GM18909 (cell line): ENCODE data around the gene ASPSCR1.

Experiments
- ATAC-seq: cut with Tn5 transposase; IDR thresholded peaks from one replicate; pipeline ENCODE4 v1.9.1; 2021; ENCODE audit warnings: mild to moderate bottlenecking; ENCODE audit not compliant: unreplicated experiment, poor library complexity

The ASPSCR1 gene

DNA sequence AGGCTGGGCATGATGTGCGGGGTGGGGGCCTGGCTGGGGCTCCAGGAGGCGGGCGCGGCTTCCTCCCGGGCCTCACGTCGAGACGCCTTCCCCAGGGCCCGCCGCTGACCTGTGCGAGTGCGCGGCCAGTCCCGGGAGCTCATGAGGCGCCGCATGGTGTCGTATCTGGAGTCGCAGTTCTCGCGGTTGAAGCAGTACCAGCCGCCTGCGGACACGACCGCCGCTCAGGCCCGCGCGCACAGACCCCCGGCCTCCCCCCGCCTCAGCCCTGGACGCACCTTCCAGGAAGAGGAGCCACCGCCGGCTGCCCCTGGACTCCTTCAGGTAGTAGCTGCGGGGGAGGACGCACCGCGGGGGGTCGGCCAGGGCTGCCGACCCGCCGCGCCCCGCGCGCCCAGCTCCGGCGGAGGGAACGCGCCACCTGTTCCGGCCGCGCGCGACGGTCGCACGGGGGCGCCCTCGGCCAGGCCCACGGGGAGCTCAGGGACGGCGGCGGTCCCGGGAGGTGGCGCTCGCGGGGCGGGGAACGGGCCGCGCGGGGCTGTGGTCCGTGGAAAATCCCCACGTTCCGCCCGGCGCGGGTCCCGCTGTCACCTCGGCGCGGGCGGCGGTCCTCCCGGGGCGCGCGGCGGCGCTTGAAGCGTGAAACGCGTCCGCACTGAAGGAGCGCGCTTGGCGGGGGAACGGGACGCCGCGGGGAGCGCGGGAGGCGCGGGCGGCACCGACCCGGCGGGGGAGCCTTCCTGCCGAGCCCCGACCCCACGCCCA, 17.9 kb upstream of the ASPSCR1 start:
- ATAC-seq: peak; percentile 54

DNA sequence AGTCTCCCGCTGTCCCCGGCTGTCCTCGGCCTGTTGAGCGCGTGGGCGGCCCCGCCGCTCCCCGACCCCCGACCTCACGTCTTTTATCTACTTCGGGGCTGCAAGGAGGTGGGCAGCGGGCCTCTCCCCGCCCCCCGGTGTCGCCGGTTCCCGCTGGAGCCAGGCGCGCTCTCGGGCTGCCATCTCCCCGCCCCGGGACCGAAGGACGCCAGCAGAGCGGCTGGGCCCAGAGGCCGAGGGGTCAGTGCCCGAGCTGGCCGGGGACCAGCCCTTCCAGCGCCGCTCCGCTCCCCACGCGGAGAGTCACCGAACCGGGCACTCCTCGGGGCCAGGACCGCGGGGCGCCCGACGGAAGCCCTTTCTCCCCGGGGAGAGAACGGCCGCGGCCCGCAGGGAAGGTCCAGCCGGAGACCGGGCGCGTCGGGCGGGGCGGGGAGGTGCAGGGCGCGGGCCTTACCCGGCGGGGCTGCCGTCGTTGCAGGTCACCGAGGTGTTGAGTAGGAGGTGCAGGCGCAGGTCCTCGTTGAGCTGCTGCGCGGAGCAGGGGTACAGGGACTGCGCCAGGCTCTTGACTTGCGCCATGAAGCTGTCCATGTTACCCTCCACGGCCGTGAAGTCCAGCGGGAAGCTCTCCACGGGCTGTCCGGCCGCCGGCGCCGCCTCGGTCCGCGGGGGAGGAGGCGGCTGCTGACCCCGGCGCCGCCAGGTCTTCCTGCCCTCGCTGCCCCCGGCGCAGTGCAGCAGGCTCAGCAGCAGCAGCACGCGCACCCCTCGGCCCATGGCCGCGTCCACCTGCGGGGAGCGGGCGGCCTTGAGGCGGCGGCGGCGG, 17.1 kb upstream of the ASPSCR1 start:
- ATAC-seq: no peak

DNA sequence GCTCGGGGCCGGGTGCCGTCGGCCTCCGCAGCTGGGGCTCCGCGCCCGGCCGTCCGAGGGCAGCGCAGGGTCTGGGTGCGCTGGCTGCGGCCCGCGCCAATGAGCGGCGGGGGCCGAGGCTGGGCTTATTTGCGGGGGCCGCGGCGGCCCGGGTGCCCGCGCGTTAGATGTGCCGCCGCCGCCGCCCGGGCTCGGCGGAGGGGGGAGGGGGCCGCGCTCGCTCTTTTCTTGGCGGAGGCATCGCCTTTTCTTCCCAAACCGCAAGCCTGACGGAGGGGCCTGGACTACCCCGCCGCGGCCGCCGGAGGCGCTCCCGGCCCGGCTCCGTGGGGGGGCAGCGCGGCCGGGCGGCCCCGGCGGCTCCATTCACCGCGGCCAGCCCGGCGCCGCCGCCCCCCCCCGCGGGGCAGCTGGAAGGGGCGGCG, 16.3 kb upstream of the ASPSCR1 start, which contains the start of gene NOTUM:
NOTUM (minus strand) TSS at position 101 of the 425 bp plus-strand sequence. CDS start 278 bp downstream, outside the sequence.
- ATAC-seq: no peak

DNA sequence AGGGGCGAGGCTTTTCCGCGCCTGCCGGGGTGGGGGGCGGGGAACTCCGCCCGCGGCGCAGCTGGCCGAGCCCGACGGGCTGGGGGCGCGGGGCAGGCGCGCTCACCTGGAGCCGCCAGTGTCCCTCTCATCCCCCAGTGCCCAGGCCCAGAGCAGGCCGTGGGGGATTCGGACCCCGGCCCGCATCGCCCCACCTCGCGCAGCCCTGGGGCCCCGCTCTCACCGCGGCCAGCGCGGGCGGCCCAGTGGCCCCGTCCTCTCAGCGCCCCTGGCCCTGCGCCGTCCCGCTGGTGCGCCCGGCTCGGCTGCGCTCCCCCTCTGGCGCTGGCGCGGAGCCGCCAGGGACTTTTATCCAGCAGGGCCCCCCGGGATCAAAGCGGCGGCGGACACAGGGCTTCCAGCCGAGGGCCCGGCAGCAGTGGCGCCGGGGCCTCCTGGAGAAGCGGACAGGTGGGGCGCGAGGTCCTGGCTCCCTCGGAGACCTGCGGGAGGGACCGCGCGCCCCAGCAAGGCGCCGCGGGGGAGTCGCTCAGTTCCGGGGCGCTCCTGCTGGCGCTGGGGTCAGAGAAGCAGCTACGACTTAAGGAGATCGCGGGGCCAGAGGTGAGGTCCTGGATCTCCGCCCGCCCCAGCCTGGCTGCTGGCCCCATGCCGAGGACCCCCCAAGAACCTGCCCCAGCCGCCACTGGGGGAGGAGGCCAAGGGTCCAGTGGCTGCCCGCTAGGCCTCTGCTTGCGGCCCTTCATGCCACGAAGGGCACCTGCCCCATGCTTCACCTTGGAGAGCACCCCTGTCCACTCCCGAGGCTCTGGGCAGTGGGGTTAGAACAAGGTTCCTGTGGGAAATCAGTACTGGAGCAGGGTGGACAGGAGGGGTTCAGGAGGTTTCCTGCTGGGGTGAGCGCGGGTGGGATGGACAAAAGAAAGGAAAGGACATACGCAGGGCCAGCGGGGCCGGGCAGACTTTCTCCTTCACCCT, 15.6 kb upstream of the ASPSCR1 start:
- ATAC-seq: no peak

DNA sequence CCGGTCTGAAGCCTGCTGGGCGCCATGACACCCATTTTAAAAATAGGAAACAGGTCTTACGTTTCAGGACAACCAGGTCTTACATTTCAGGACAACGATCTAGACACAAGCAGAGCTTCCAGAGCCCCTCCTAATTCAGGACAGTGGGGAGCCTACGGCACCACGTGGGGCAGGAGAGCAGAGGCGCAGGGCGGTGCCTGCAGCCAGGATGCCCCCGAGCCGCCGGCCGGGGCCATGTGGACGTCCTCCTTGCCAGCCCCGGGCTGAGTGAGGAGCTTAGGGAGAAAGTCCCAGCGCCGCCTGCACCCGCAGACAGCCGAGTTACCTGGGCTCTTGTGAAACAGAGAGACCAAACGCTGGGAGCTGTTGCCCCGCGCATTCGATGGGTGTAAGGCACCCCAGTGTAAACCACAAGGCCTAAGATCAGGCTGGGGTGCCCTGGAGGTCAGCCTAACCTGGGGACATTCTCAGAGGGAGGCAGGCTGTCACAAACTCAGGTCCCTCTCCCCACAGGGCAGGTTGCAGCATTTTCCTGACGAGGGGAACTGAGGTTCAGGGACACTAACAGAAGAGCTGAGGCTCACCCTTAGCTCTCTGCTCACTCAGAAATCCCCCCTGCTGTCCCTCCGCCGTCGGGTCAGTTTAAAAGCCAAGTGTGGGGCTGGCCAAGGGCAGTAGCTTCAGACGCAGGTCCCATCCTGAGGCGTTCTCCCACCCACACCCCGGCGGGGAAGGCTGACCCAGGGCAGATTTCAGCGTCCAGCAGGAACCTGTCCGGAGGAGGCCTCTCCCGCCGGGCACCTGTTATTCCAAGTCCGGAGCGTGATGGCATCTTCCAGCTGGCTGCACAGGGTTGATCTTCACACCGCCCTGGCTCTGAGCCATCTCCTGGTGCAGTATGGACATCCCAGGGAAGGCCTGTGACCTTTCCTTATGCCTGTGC, 14.7 kb upstream of the ASPSCR1 start:
- ATAC-seq: no peak

DNA sequence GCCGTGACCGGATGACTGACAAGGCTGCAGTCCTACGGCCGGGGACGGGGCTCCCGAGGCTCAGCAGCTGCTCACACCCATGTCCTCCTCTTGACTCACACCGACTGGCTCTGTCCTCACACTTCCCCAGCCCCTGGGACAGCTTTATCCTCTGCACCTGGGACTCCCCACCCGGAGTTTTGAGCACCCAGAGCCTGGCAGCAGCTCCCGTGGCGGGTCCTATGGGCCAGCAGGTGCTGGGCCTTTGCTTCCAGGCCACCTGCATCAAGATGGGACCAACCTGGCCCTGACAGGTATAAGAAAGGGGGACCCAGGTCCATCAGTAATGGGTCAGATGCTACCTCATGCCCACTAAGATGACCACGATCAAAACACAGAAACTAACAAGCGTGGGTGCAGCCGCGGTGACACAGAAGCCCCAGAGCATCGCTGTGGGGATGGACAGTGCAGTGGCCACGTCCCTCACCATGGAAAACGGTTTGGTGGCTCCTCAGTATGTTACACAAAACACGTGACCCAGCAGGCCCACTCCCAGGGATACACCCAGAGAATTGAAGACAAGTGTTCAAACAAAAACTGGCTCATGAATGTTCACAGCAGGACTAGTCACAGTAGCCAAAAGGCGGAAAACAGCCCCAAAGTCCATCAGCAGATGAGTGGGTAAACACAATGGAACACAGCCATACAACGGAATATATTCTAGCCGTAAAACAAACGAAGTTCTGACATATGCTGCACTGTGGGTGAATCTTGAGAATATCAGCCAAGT, 13.2 kb upstream of the ASPSCR1 start:
- ATAC-seq: no peak

DNA sequence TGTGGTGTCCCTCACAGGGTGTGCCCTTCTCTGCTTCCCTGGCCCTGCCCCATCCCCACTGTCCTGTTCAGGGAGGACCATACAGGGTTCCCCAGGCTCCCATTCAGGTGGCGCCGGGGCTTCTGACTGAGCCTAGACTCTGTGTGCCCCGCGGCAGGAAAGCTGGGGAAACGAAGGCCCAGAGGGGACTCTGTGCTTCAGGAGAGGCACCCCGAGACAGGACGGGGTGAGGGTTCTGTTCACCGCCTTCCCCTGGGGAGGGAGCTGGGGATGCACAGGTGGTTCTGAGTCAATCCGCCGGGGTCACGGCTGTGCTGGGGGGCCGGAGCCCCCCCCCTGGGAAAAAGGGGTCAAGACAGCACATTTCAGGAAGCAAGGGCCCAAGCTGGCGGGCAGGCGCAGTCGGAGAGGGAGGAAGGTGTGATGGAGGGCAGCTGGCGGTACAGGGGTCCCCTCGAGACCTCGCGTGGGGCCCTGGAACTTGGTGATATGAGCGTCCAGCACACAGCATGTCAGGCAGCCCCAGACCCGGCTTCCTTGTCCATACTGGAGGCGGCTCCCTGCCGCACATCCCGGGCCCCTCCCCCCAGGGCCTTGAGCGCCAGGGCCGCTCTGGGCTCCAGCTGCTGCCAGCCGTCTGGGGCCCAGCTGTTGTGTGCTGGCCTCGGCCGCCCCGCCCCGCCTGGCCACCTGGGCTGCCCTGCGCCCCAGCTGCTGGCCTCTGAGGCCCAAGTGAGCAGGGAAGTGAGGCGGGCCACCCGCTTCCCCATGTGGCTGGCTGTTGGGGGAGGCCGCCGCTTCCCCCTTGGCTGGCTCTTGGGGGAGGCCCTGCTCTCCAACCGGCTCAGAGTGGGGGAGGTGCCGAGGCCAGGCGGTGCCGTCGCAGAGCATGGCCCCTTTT, 10.8 kb upstream of the ASPSCR1 start:
- ATAC-seq: no peak

DNA sequence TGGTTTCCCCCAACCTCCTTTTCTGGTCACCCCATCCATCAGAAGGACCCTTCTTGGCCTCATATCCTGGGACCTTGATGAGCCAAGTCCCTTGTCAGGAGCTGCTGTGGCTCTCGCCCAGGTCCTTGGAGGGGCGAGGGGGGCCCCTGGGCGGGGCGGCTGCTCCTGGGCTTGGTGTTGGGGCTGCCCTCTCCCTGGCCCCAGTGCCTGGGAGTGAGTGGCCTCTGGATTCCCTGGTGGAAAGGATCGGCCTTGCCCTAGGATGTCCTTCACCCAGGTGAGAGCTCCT, 10.2 kb upstream of the ASPSCR1 start:
- no peak for ATAC-seq

DNA sequence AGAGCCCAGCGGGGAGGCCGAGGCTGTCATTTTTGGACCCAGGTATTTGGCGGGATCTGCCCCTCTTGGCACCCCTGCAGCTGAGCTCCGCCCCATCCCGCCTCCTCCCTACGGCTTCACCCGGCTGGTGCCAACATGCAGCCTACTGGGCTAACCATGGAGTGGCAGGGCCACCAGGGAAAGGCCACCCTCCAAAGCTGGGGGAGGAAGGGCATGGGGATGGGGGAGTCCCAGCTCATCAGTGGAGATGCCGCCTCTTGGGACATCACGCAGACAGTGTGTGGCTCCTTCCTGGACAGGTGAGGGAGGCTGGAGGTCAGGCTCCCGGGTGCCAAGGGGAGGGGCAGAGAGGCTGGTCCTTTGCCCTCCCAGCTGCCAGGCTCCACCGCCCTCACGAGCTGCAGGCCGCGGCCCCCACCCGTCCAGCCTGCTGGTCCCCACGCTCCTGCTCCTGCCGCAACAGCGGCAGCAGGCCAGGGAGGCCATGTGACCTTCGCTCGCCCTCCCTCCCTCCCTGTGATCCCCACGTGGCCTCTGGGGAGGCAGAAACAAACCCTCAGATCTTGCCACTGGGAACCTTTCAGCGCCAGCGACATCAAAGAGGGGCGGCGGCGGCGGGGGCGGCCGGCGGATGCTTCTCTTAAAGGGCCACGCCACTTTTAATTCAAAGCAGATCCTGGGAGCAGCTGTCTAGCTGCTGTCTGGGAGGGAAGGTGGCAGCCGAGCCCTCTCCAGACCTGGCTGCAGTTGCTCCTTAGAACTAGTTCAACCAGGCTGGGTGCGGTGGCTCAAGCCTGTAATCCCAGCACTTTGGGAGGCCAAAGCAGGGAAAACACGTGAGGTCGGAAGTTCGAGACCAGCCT, 9.7 kb upstream of the ASPSCR1 start:
- no peak for ATAC-seq

DNA sequence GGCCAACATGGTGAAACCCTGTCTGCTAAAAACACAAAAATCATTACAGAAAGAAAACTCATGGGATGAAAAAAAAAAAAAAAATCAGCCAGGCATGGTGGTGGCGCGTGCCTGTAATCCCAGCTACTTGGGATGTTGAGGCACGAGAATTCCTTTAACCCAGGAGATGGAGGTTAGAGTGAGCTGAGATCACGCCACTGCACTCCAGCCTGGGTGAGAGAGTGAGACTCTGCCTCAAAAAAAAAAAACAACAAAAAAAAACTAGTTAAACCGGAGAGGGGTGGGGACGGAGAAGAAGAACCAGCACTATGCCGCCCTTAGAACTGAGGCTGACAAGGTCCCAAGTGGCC, 9.1 kb upstream of the ASPSCR1 start:
- no peak for ATAC-seq

DNA sequence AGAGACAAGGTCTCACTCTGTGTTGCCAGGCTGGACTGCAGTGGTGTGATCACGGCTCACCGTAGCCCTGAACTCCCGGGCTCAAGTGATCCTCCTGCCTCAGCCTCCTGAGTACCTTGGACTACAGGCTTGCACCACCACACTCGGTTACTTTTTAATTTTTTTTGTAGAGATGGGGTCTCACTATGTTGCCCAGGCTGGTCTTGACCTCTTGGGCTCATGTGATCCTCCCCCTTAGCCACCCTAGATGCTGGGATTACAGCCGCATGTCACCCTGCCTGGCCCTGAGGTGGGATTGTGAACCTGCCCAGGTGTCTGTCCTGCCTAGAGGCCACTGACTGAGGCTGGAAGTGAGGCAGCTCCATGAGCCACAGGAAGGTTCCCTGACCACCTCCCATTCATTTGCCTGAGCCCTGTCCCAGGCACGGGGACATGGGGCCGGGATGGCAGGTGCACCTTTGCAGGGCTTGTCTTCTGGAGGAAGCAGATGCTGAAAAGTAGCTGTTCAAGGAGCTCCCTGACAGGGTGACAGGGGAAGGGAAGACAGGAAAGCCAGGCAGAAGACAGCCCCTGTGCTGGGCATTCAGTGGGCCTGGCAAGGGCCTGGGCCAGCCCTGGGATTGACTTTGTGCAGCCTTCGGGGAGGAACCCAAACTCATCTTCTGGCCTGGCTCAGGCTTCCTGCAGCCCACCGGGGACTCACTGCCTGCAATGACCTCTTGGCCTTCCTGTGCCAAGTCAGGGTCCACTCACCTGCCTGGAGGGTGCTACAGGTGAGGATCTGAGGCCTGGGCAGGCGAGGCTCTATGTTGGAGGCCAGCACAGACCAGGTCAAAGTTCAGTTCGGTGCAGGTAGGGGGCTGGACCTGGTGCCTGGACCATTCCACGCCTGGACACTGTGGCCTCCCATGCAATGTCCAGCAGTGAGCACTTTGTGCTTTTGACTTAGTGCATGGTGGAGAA, 8.3 kb upstream of the ASPSCR1 start:
- ATAC-seq: no peak

DNA sequence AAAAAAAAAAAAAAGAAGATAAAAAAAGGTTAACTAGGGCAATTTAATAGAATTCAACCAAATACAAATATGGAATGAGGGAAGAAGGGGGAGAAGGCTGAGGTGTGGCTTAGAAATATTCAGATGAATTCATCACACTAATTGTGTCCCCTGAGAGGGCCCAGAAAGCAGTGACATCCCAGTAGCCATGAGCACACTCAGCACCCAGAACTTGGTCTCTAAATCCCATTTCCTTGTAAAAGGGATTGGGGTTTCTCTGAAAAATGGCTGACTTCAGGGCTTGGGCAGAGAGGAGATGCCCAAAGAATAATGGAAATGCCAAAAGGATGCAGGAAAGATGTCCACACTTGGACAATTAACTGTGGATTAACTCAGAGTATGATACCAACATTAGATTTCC, 4.0 kb upstream of the ASPSCR1 start:
- no peak for ATAC-seq

DNA sequence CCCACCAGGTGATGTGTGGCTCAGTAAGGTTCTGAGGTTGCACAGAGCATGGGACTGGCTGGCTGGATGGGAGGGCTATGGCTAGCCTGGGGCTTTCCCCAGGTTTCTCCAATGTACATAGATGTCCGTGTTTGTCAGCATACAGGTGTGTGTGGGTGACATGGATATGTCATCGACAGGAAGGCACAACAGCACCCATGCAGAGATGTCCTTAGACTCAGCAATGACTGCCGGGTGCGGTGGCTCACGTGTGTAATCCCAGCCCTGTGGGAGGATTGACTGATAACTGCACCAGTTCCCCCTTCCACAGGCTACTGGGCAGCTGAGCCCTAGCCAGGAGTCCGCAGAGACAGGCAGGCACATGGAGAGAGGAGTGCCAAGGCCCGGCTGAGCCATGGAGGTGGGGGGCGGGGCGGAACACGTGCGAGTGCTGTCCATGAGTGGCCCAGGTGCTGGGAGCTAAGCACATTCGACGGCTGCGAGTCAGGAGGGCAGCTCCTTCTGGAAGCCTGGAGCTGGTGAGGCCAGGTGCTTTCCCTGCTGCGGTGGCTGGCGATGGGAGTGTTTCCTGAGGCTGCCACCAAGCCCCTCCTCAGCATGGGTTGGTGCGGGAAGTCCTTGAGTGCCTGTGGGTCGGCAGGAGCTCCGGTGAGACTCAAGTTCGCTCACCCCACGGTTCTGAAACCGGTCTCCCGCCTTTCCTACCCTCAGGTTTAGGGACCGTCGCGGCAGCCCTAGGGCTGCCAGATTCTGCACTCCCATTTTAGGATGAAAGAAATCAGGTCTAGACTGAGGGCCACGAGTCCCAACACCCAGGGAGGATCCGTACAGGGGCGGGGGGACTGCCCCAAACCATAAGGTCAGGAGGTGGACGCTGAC, 858 bp upstream of the ASPSCR1 start:
- no peak for ATAC-seq

DNA sequence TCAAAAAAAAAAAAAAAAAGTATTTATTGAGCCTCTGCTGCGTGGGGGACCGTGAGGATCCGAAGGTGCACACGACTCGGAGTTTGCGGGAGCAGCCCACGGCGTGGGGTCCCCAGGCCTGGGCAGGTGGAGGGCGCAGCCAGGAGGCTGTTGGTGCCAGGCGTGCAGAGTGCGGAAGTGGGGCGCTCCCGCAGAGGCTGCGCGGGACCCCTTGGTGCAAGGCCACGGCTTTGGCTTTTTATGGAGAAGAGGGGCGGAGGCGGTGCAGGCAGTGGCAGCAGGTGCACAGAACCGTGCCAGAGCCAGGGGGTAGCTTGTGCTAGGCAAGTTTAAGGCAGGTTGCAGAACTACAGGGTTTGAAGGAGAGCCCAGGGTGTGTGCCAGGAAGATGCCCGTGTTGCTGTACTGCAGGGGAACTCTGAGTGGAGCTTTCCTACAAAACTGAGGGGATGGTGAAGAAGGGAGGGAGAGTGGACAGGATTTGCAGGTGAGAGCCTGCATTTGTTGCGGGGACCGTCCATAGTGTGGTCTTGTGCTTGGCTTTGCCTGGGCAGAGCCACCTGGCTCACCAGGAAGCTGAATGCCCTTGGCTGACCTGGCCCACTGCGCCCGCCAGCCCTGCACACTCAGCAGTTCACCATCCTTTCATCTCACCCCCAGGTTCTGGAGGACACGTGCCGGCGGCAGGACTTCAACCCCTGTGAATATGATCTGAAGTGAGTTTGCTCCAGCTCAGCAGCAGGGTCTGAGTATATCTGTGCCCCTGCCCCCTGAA, 1.3 kb downstream of the ASPSCR1 start:
- ATAC-seq: no peak
